ENCODE data around the gene CD177.
"Not testable (repeated sequence)": the region's sequence is repeated elsewhere in the genome, so short reads cannot be mapped to it uniquely, and the experiment has no call there.

CD177 gene

GRCh38 chr19:43382586-43383216, 29.2 kb downstream of the CD177 start:
- DNase-seq: not testable (repeated sequence)

GRCh38 chr19:43383254-43383653, 29.8 kb downstream of the CD177 start:
- DNase-seq: not testable (repeated sequence)

DNA sequence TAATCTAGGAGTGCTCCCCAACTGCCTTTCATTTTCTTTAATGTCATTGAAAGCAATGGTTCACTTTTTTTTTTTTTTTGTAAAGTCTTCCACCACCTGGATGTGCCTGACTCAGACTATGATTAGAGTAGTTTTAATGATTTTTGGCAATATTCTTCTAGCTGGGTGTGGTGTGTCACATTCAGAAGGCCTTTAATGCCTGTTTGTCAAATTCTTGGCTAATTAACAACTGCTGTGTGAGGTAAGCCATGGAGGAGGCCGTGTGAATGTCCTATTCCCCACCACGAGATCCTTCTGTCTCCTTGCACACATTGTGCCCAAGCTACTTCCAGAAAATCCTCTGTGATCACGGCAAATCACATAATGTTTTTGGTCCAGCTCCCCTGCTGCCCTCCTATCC, 30.3 kb downstream of the CD177 start:
- not testable (repeated sequence) for DNase-seq

- not testable (repeated sequence) for DNase-seq
Observed at GRCh38 chr19:43390903-43391551, 37.5 kb downstream of the CD177 start.

- not testable (repeated sequence) for DNase-seq
Observed at GRCh38 chr19:43391552-43391935, 38.1 kb downstream of the CD177 start.

DNA sequence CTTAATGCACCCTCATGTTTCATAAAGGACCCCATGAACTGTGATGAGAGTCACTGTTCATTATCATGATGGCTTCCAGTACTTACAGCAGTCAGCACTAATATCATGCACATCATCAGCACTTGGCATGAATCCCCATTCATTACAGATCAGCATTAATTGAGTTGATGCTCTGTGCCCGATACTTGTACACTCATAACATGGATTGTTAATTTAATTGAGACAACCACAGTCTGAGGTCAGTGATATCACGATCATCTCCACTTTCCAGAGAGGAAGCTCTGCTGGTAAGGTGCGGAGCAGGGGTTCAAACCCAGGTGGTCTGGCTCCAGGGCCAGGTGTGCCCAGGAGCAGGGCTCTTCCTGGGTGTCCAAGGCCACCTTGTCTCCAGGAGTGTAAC, 40.0 kb downstream of the CD177 start:
- not testable (repeated sequence) for DNase-seq

DNA sequence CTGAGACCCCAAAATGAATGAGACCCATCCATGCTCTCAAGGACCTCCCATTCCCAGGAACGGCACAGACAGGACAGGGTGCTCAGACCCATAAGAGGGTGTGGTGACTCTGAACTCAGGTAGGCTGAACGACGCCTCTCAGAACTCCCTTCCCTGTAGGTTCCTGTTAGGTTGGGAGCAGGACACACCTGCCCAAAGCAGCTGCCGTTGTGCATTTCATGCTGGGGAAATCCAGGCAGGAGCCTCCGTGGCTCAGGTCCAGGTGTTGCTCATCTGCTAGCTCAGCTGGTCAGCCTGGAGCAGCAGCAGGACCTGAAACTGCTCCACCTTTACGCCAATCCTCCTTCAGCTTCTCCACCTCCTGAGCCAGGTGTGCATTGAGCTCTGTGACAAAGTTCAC, 42.1 kb downstream of the CD177 start:
- no peak for DNase-seq

DNA sequence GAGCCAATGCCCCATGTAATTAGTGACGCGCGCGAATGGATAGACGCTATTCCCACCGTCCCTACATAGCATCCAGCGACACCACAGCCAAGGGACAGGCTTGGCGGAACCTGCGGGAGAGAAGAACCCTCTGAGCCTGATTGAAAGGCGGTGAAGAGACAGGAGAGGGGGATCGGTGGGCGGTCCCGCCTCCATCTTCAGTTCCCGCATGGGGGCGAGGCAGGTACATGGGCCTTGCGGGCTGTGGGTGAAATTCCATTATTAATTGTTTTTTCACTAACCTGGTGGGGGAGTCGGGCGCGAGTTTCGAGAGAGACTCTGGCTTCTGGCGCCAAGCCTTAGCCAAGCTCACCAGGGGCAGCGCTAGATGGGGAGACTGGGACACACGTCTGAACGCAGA, 52.8 kb downstream of the CD177 start:
- no peak for DNase-seq

GRCh38 chr19:43407416-43408005, 54.0 kb downstream of the CD177 start:
- no peak for DNase-seq

DNA sequence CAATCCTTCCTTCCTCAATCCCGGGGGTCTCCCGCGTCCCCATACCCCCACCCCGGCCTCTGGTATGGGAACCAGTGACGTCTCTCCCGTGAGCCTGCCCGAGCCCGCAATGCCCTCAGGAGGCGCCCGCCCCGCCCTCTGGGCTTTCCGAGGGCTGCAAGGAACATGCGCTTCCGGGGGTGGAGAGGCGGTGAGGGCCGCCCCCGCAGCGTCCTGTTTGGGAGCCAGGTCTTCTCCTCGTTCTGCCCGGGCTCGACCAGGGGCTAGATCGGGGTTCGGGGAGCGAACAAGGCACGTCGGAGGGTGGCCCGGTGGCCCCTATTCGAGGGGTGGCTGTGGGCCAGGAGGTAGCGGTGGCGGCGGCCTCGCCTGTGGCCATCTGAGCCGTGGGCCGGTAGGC, 54.6 kb downstream of the CD177 start:
- DNase-seq: no peak

- DNase-seq: no peak
Observed at GRCh38 chr19:43409415-43409814, 55.9 kb downstream of the CD177 start.

- no peak for DNase-seq
Observed at GRCh38 chr19:43412441-43412840, 59.0 kb downstream of the CD177 start.
